Measurements from ENCODE around the gene MS4A14. TPM values are rescaled to one million over a fixed set of nuclear protein-coding genes. Genes with fewer than 3 reads are reported as not detected.

MS4A14 gene
- total and polyA plus RNA-seq, 8 donors: 0.04 to 1.8 (median 0.25) TPM

DNA sequence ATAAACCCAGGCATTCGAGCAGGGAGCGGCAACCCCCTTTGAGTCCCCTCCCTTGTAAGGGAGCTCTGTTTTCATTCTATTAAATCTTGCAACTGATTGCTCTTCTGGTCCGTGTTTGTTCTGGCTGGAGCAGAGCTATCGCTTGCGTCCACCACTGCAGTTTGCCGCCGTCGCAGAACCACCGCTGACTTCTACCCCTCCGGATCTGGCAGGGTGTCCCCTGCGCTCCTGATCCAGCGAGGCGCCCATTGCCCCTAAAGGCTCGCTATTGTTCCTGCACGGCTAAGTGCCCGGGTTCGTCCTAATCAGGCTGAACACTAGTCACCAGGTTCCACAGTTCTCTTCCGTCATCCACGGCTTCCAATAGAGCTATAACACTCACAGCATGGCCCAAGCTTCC lies 28.4 kb upstream of the MS4A14 start:
- Histone ChIP-seq H3K4me3 (no peak overlapping the region), H3K9me3 (no peaks in the 10 kb centered on the region), H3K27me3 (no peaks in the 10 kb centered on the region), H3K4me1 (peaks cover 9 to 24% (median 20%) of the 10 kb centered on the region in 3 donors), H3K27ac (no peak overlapping the region), H3K36me3 (no peaks in the 10 kb centered on the region)
- FAIRE-seq (no peak), DNase-seq (peak in 1 of 6 donors; percentile 34), ATAC-seq (no peak)
- TF ChIP-seq, protein P1, sequence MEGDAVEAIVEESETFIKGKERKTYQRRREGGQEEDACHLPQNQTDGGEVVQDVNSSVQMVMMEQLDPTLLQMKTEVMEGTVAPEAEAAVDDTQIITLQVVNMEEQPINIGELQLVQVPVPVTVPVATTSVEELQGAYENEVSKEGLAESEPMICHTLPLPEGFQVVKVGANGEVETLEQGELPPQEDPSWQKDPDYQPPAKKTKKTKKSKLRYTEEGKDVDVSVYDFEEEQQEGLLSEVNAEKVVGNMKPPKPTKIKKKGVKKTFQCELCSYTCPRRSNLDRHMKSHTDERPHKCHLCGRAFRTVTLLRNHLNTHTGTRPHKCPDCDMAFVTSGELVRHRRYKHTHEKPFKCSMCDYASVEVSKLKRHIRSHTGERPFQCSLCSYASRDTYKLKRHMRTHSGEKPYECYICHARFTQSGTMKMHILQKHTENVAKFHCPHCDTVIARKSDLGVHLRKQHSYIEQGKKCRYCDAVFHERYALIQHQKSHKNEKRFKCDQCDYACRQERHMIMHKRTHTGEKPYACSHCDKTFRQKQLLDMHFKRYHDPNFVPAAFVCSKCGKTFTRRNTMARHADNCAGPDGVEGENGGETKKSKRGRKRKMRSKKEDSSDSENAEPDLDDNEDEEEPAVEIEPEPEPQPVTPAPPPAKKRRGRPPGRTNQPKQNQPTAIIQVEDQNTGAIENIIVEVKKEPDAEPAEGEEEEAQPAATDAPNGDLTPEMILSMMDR (IDR thresholded peaks at IDR 0.05): no peak
- intact Hi-C loops (cut with DNase I): loop anchor here in 2 of 3 donors (10.0 kb wide), 2 partner anchors 117 to 247 kb away; no protein-coding TSS in a partner anchor
- 96% methylated on average over 19 of the region's 19 CpGs for WGBS, 2 donors

DNA sequence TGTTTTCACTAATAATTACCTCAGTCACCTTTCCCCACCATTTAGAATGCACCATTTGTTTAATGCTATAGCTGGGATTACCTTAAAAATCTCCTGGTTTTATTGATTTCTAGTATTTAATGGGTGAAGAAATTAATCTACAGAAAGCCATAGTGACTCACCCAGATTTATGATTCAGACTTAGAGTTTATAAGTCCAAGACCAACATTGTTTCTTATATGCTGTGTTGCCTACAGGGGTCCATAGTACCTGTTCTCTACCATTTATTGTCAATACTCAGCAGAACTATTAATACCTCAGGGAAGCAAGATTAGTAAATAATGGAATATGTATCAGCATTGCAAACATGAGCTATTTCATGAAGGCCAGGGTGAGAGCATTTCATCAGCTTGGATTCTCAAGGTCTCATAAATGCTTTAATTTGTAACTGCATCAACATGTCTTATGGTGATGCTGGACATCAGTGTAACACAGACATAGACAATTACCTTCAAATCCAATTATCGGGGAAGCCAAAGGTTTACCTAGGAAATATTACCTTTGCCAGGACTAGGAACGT lies 25.9 kb upstream of the MS4A14 start:
- intact Hi-C loops (cut with DNase I): no loop called here
- ATAC-seq (peak; percentile 54 to 78 (median 68)), DNase-seq (no peak), FAIRE-seq (no peak)
- Histone ChIP-seq H3K27me3 (no peaks in the 10 kb centered on the region), H3K27ac (peak overlapping the region; percentile 42 to 79 (median 69)), H3K9me3 (no peaks in the 10 kb centered on the region), H3K36me3 (no peaks in the 10 kb centered on the region), H3K4me1 (peaks cover 9 to 24% (median 20%) of the 10 kb centered on the region in 3 donors), H3K4me3 (no peak overlapping the region)
- 11 to 20% methylated on average over 2 of the region's 2 CpGs for WGBS, 2 donors
- TF ChIP-seq, protein P1 (IDR thresholded peaks at IDR 0.05): no peak

DNA sequence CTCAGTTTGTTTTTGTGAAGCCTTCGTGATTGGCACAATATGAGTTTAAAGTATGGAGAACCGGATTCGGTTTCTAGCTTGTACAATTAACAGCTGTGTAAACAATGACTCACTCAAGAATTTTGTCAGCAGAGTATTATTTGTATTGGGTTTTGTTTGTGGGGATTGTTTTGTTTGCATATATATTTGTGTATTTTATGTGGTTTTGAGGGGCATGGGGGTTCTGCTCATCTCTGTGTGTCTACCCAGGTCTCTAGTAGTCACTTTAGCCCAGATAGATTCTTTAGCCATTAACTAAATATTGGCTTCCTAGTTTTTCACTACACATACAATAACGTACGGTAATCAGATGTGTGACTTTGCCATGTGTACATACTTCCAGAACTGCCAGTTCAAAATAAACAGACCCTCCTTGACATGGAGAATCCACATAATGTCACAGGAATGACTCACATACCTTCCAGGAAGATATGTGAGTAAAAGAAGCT lies 25.4 kb upstream of the MS4A14 start:
- ATAC-seq: peak; percentile 88 to 92 (median 90)
- H3K4me1 ChIP-seq: peaks cover 9 to 24% (median 20%) of the 10 kb centered on the region in 3 donors
- H3K4me3 ChIP-seq: no peak overlapping the region
- WGBS, 2 donors: 10 to 12% methylated on average over 5 of the region's 5 CpGs
- TF ChIP-seq, protein P1 (IDR thresholded peaks at IDR 0.05): no peak
- H3K9me3 ChIP-seq: no peaks in the 10 kb centered on the region
- FAIRE-seq: no peak
- intact Hi-C loops (cut with DNase I): no loop called here
- H3K27me3 ChIP-seq: no peaks in the 10 kb centered on the region
- DNase-seq: peak in 1 of 6 donors; percentile 31
- peak overlapping the region; percentile 42 to 79 (median 69) for H3K27ac ChIP-seq
- H3K36me3 ChIP-seq: no peaks in the 10 kb centered on the region

DNA sequence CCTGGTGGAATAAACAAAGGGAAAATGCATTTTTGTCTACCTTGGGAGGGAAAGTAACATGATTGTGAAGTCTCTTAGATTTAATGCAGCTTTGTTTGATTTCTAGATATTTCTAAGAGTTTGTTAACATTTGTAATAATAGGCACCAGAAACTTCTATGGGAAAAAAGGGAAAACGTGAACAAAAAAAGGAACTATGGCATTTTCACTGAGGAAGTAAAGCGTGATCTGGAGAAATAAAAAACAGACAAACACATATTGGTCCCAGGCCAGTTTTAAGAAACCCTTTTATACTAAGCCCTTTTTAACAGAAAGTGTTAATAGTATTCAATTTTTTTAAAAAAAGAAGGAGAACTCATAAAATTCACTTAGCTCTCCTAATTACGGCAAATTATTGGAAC lies 24.9 kb upstream of the MS4A14 start:
- H3K27me3 ChIP-seq: no peaks in the 10 kb centered on the region
- peak overlapping the region; percentile 42 to 79 (median 69) for H3K27ac ChIP-seq
- no peaks in the 10 kb centered on the region for H3K36me3 ChIP-seq
- intact Hi-C loops (cut with DNase I): no loop called here
- no peak for FAIRE-seq
- DNase-seq: no peak
- no peaks in the 10 kb centered on the region for H3K9me3 ChIP-seq
- WGBS, 2 donors: 80 to 84% methylated on average over 3 of the region's 3 CpGs
- TF ChIP-seq, protein P1 (IDR thresholded peaks at IDR 0.05): no peak
- no peak for ATAC-seq
- H3K4me3 ChIP-seq: no peak overlapping the region
- peaks cover 9 to 24% (median 20%) of the 10 kb centered on the region in 3 donors for H3K4me1 ChIP-seq

DNA sequence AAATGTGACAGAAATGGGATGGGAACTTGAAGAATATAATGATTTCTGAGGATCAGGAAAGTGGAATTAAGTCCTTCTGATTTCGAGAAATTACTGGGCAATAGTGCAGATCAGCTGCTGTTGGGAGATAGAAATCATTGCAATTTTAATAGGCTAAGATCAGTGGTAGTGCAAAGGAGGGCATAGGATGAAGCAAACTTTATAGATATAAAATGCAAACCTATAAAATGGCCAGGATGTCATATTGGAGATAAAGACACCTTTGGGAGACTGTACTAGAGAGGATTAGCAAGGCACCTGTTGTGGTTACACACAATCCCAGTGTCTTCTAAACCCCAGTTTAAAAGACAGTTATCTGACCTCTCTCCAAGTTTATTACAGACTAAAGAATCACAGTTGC lies 24.4 kb upstream of the MS4A14 start:
- DNase-seq: no peak
- Histone ChIP-seq H3K9me3 (no peaks in the 10 kb centered on the region), H3K4me1 (peaks cover 9 to 24% (median 20%) of the 10 kb centered on the region in 3 donors), H3K27me3 (no peaks in the 10 kb centered on the region), H3K4me3 (no peak overlapping the region), H3K36me3 (no peaks in the 10 kb centered on the region), H3K27ac (peak overlapping the region in 2 of 4 donors; percentile 77 to 79)
- 91 to 97% methylated on average over 1 of the region's 1 CpG for WGBS, 2 donors
- FAIRE-seq: no peak
- intact Hi-C loops (cut with DNase I): no loop called here
- ATAC-seq: no peak
- TF ChIP-seq, protein P1 (IDR thresholded peaks at IDR 0.05): no peak
